Gastrocnemius medialis (tissue), 4 donors: Measurements from ENCODE around the gene PARVA. TPM values are rescaled to one million over a fixed set of nuclear protein-coding genes. Genes with fewer than 3 reads are reported as not detected.

Experiments
- ATAC-seq, 2 donors: fragments of 150-250 bp; one replicate each; pipeline ENCODE4 v1.9.1; 2016
- DNase-seq, 2 donors: peaks; one replicate each; pipeline ENCODE4 v3.0.0-alpha.2; 2019
- H3K27ac ChIP-seq, 4 donors: fragments of 200-600 bp; sonication (generic); 1 replicate in 1 of 4; 2 replicates in 3 of 4; pipeline ENCODE4 v1.5.1; 2016 to 2018; ENCODE audit warnings: mild to moderate bottlenecking in 2 of 4, moderate library complexity in 1 of 4
- H3K27me3 ChIP-seq, 3 donors: fragments of 200-600 bp; sonication (generic) in 2 of 3; 1 replicate in 1 of 3; 2 replicates in 2 of 3; pipeline versions ENCODE4 v1.5.1 to v1.6.0; 2016 to 2019; ENCODE audit warnings: mild to moderate bottlenecking in 1 of 3, moderate library complexity in 1 of 3
- H3K36me3 ChIP-seq, 2 donors: fragments of 200-600 bp; sonication (generic) in 1 of 2; one replicate each; pipeline ENCODE4 v1.5.1; 2017 to 2018
- H3K4me1 ChIP-seq, 2 donors: fragments of 200-600 bp; sonication (generic) in 1 of 2; one replicate each; pipeline ENCODE4 v1.5.1; 2016 to 2017; ENCODE audit warnings: mild to moderate bottlenecking in 2 of 2
- H3K4me3 ChIP-seq, 4 donors: fragments of 200-600 bp; sonication (generic) in 3 of 4; 1 replicate in 1 of 4; 2 replicates in 3 of 4; pipeline ENCODE4 v1.5.1; 2016 to 2019; ENCODE audit warnings: mild to moderate bottlenecking in 2 of 4
- H3K9me3 ChIP-seq, 3 donors: fragments of 200-600 bp; sonication (generic) in 2 of 3; 1 replicate in 1 of 3; 2 replicates in 2 of 3; pipeline ENCODE4 v1.5.1; 2016 to 2019
- POLR2A ChIP-seq, 2 donors: fragments of 450-650 bp; IDR thresholded peaks; one replicate each; pipeline ENCODE4 v1.6.1; 2017; ENCODE audit warnings: antibody characterized with exemption in 2 of 2, mild to moderate bottlenecking in 2 of 2, moderate library complexity in 2 of 2
- in situ Hi-C, 4 donors: fragments of 200-750 bp; cut with MboI; loops; one replicate each; pipeline versions ENCODE4 v1.15.0 to v1.8.0; 2017; ENCODE audit warnings: low sequenced_read_pairs in 4 of 4
- intact Hi-C: fragments of 100-400 bp; cut with DNase I; formaldehyde crosslinking; loops from one replicate; pipeline ENCODE4 v1.15.1; 2023; ENCODE audit warnings: low total_unique reads
- total RNA-seq, 4 donors: library from RNA; depleted of rRNA; stranded (reverse); fragments of >200 nt; gene quantifications; one replicate each; pipeline versions ENCODE4 v1.1.0 to v1.2.3, GENCODE V29; 2016
- TF ChIP-seq, protein P1 (sequence below), 5 experiments: fragments of 450-650 bp in 3 of 5; fragments of 200-600 bp in 2 of 5; sonication (generic) in 2 of 5; IDR thresholded peaks in 4 of 5; conservative IDR thresholded peaks in 1 of 5; 1 replicate in 4 of 5; 2 replicates in 1 of 5; pipeline ENCODE4 v1.5.1; 2016 to 2019; ENCODE audit warnings: antibody characterized with exemption in 5 of 5, mild to moderate bottlenecking in 3 of 5, moderate library complexity in 3 of 5

Gene PARVA
- total RNA-seq, 4 donors from 2014 or later, result 4.4 to 9.7 (median 8.4) TPM

- intact Hi-C loops, result no loop called here
These were observed 153.6 kb downstream of the PARVA start for GRCh38 chr11:12531020-12531419.

DNA sequence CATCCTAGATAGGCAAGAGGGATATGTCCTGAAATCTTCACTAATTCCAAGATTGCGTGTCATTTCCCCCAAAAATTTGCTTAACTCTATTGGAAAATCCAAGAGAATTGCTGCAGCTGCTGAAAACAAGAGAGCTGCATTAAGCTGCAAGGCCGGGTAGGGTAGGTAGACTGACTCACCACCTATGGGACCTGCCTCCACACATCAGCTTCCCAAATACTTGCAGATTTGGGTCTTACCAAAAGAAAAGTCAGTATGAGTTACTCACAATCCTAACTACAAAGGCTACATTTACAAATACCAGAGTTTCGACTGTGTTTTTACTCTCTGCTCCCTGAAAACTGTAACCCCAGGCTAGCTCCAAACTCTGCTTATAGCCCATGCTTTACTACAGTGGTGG, 154.3 kb downstream of the PARVA start:
- no peak for ATAC-seq
- Histone ChIP-seq H3K4me3 (no peak overlapping the region), H3K9me3 (no peaks in the 10 kb centered on the region), H3K4me1 (no peaks in the 10 kb centered on the region), H3K27me3 (no peaks in the 10 kb centered on the region), H3K36me3 (no peaks in the 10 kb centered on the region), H3K27ac (no peak overlapping the region)
- DNase-seq, result no peak
- intact Hi-C loops, result no loop called here
- in situ Hi-C loops, result no loop called here
- TF ChIP-seq, protein P1, sequence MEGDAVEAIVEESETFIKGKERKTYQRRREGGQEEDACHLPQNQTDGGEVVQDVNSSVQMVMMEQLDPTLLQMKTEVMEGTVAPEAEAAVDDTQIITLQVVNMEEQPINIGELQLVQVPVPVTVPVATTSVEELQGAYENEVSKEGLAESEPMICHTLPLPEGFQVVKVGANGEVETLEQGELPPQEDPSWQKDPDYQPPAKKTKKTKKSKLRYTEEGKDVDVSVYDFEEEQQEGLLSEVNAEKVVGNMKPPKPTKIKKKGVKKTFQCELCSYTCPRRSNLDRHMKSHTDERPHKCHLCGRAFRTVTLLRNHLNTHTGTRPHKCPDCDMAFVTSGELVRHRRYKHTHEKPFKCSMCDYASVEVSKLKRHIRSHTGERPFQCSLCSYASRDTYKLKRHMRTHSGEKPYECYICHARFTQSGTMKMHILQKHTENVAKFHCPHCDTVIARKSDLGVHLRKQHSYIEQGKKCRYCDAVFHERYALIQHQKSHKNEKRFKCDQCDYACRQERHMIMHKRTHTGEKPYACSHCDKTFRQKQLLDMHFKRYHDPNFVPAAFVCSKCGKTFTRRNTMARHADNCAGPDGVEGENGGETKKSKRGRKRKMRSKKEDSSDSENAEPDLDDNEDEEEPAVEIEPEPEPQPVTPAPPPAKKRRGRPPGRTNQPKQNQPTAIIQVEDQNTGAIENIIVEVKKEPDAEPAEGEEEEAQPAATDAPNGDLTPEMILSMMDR (IDR thresholded peaks at IDR 0.05 in 4 of 5, conservative IDR thresholded peaks at IDR 0.05 in 1 of 5), result no peak
- TF ChIP-seq POLR2A (IDR thresholded peaks at IDR 0.05), result no peak

More at GRCh38 chr11:12531020-12531419, 153.6 kb downstream of the PARVA start:
- no peaks in the 10 kb centered on the region for H3K27me3 ChIP-seq
- no peak for DNase-seq
- H3K9me3 ChIP-seq, result no peaks in the 10 kb centered on the region
- no peak overlapping the region for H3K27ac ChIP-seq
- no peak overlapping the region for H3K4me3 ChIP-seq
- H3K4me1 ChIP-seq, result no peaks in the 10 kb centered on the region
- TF ChIP-seq, protein P1 (IDR thresholded peaks at IDR 0.05 in 4 of 5, conservative IDR thresholded peaks at IDR 0.05 in 1 of 5), result no peak
- no peak for TF ChIP-seq POLR2A (IDR thresholded peaks at IDR 0.05)
- H3K36me3 ChIP-seq, result no peaks in the 10 kb centered on the region
- in situ Hi-C loops, result no loop called here
- no peak for ATAC-seq

- no peak for ATAC-seq
- H3K27ac ChIP-seq, result no peak overlapping the region
- intact Hi-C loops, result no loop called here
These were observed 155.2 kb downstream of the PARVA start for GRCh38 chr11:12532580-12532979.

DNA sequence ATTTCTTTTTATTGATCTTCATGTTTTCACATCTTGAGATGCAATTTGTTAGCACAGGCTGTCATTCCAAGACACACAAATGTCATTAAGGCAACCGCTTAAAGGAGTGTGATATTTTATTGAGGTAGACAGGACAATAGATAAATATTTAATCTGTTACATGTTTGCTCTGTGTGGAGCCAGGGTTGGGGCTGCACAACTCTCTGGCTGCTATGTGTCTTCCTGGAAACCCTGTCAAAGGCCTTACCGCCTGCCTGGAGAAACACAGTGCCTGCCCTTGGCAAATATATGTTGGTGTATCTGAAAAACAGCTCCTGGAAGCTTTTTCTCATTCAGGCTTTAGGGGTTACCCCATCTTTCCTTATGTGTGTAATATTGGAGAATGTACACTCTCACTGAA, 157.2 kb downstream of the PARVA start:
- Histone ChIP-seq H3K27me3 (no peaks in the 10 kb centered on the region), H3K4me3 (no peak overlapping the region), H3K9me3 (no peaks in the 10 kb centered on the region), H3K4me1 (peaks cover 8 to 10% of the 10 kb centered on the region in 2 donors), H3K36me3 (no peaks in the 10 kb centered on the region), H3K27ac (no peak overlapping the region)
- in situ Hi-C loops, result no loop called here
- intact Hi-C loops, result no loop called here
- no peak for ATAC-seq
- DNase-seq, result no peak
- TF ChIP-seq, protein P1 (IDR thresholded peaks at IDR 0.05 in 4 of 5, conservative IDR thresholded peaks at IDR 0.05 in 1 of 5), result no peak
- TF ChIP-seq POLR2A (IDR thresholded peaks at IDR 0.05), result no peak

More at GRCh38 chr11:12532580-12532979, 155.2 kb downstream of the PARVA start:
- Histone ChIP-seq H3K9me3 (no peaks in the 10 kb centered on the region), H3K36me3 (no peaks in the 10 kb centered on the region), H3K27me3 (no peaks in the 10 kb centered on the region), H3K4me1 (peaks cover 4% of the 10 kb centered on the region in 2 donors), H3K4me3 (no peak overlapping the region)
- DNase-seq, result no peak
- in situ Hi-C loops, result no loop called here
- TF ChIP-seq POLR2A (IDR thresholded peaks at IDR 0.05), result no peak
- TF ChIP-seq, protein P1 (IDR thresholded peaks at IDR 0.05 in 4 of 5, conservative IDR thresholded peaks at IDR 0.05 in 1 of 5), result no peak

DNA sequence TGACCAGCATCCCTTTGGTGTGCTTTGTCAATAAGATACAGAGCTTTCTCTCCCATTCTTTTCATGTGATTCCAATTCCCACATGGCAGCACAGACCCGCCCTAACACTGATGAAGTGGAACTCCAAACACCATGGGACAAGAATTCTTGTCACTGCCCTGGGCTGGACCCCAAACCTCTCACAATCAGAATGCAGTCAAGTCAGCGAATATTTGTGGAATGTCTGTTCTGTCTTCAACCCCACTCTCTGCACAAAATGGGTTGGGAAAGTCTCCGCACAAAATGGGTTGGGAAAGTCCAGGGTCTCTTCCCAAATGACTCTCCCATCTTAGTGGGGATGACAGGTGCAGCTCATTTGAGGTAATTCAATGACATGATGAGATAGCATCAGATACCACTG, 157.9 kb downstream of the PARVA start:
- no peak for ATAC-seq
- H3K27me3 ChIP-seq, result no peaks in the 10 kb centered on the region
- no peaks in the 10 kb centered on the region for H3K9me3 ChIP-seq
- TF ChIP-seq, protein P1 (IDR thresholded peaks at IDR 0.05 in 4 of 5, conservative IDR thresholded peaks at IDR 0.05 in 1 of 5), result no peak
- TF ChIP-seq POLR2A (IDR thresholded peaks at IDR 0.05), result no peak
- H3K4me3 ChIP-seq, result no peak overlapping the region
- no peak overlapping the region for H3K27ac ChIP-seq
- in situ Hi-C loops, result no loop called here
- no peaks in the 10 kb centered on the region for H3K36me3 ChIP-seq
- intact Hi-C loops, result no loop called here
- peaks cover 8 to 10% of the 10 kb centered on the region in 2 donors for H3K4me1 ChIP-seq
- no peak for DNase-seq
